ENCODE results near the gene PDP2. TPM values are rescaled to one million over a fixed set of nuclear protein-coding genes. Genes with fewer than 3 reads are reported as not detected.

PDP2 gene, protein sequence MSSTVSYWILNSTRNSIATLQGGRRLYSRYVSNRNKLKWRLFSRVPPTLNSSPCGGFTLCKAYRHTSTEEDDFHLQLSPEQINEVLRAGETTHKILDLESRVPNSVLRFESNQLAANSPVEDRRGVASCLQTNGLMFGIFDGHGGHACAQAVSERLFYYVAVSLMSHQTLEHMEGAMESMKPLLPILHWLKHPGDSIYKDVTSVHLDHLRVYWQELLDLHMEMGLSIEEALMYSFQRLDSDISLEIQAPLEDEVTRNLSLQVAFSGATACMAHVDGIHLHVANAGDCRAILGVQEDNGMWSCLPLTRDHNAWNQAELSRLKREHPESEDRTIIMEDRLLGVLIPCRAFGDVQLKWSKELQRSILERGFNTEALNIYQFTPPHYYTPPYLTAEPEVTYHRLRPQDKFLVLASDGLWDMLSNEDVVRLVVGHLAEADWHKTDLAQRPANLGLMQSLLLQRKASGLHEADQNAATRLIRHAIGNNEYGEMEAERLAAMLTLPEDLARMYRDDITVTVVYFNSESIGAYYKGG
- 33.5 TPM for total RNA-seq
- long read RNA-seq, full-length matches to known transcripts, result 15 of 39 reads
- long read RNA-seq, partial matches to known transcripts, result 8 of 39 reads
- long read RNA-seq, other reads (novel, unspliced or antisense), result 16 of 39 reads

DNA sequence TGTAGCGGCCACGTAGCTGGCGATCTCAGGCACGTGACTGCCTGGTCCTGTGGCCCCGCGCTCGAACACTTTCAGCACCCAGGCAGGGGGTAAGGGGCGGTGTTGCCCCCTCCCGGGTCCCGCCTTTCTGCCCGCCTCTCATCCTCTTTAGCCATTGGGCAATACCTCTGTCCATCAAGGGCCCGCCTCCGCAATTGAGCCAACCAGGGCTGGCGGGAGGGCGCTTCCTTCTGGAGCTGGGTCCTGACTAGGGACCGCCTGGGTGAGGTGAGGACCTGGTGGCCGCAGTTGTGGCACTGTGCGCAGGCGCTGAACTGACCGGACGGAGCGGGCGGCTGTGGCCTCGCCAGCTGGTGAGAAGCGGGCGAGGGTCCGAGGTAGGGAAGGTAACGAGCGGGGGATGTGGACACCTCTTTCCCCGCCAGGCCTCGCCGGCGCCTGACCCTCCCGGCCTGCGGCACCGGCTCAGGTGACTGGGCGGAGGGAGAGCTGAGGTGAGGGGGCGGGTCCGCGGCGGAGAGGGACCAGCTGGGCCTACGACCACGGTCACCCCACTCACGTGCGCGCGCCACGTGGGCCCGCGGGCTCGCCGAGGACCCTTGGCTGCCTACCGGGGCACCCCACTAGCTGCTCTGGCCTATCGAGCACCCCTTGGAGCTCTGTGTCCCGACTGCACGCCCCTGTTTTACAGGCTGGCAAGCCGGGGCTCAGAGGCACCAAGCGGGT lies at the start of gene PDP2:
TSS of gene PDP2 (plus strand) at position 228 of the 726 bp plus-strand sequence. CDS start 3,770 bp downstream, outside the sequence.
- DNase-seq (ENCODE audit: low spot score), result peak; percentile 96

DNA sequence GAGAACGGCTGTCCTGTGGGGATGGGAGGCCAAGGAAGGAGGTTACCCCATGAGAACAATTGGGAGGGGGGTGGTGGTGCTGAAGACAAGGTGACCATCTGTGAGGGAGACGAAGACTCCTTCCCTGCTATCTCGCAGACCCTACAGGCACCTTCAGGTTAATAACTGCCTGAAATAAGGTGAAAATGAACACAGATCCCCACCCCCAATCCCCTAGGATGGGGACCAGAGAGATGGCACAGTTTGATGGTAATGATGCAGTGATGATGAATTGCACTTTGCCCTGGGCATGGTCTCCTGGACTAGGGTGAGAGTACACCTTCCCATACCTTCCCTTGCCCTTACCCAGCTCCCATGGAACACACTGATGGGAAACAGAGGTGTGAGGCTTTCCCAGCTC lies 48.1 kb upstream of the PDP2 start:
- peak; percentile 35 for DNase-seq (ENCODE audit: low spot score)

DNA sequence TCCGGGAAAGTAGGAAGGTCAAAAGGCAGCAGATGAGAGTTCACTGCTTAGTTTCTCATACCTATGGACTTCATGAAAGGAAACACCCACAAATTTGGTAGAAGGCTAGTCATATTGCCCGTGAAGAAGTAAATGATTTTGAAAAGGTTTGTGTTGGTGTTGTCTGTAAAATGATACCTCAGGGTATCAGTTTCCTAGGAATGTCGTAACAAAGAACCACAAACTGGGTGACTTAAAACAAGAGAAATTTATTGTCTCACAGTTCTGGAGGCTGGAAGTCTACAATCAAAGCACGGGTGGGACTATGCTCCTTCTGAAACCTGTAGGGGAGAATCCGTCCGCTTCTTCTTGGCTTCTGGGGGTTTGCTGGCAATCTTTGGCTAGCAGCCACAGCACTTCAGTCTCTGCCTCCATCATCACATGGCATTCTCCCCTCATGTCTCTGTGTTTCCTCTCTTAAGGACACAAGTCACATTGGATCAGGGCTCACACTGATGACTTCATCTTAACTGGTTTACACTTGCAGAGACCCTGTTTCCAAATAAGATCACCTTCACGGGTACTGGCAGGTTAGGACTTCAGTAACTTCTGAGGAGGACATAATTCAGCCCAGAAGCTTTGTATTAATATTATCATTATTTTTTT lies 47.5 kb upstream of the PDP2 start:
- peak; percentile 9 for DNase-seq (ENCODE audit: low spot score)

DNA sequence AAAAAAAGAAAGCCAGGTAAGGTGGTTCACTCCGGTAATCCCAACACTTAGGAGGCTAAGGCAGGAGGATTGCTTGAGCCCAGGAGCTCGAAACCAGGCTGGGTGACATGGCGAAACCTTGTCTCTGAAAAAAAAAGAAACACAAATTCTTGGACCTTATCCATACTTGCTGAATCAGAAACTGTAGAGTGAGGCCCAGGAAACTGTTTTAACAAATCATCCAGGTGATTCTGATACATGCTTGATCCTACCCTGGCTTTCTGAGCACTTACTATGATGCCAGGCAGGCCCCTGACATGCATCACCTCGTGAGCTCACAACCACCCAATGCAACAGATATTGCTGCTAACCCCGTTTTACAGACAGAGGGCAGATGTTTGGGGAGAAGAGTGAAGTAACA lies 45.6 kb upstream of the PDP2 start:
- DNase-seq (ENCODE audit: low spot score), result no peak

DNA sequence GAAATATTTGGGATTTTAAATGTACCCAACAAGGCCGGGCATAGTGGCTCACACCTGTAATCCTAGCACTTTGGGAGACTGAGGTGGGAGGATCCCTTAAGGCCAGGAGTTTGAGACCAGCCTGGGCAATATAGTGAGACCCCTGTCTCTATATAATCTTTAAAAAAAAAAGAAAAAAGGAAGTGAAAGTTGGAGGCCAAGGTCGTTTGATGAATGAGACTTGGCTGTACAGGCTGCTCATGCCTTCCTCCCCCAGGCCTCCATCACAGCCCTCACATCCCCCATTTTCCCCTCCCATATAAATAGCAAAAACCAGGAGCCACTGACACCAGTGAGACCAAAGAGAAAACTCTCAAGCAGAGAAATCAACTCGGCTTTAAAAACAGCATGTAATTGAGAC lies 39.4 kb upstream of the PDP2 start:
- DNase-seq (ENCODE audit: low spot score), result peak; percentile 4

DNA sequence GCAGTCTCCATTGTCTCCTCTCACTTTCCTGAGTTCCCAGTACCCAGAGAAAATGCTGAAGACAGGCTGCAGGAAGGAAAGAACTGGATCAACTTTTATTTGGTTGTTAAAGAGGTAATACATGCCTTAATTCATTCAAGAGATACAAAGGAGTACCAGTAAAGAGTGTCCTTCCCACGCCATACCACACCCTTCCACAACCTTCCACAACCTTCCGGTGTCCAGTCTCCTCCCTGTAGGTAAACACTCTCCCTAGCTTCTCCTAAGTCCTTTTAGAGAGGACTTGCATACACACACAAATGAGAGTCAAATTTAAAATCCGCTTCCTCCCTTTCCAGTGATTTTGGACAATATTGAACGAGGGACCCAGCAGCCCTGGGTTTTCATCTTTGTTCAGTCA lies 38.9 kb upstream of the PDP2 start:
- no peak for DNase-seq (ENCODE audit: low spot score)

DNA sequence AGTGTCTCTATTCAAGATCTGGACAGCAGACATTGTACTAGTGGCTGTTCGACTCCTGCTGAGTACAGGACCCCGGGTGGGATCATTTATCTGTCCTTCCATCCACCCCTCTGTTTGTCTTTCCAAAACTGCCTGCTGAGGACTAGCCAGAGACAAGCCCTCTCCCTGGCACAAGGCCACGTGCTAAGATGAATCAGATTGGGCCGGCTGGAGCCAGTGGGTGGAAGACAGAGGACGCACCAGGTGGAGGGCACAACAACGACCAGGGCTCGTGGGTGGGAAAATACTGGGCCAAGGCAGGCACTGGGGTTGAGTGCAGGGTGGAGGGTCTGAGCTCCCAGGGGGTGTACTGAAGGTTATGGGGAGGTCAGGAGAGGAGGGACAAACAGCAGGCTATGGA lies 37.5 kb upstream of the PDP2 start:
- peak; percentile 71 for DNase-seq (ENCODE audit: low spot score)

DNA sequence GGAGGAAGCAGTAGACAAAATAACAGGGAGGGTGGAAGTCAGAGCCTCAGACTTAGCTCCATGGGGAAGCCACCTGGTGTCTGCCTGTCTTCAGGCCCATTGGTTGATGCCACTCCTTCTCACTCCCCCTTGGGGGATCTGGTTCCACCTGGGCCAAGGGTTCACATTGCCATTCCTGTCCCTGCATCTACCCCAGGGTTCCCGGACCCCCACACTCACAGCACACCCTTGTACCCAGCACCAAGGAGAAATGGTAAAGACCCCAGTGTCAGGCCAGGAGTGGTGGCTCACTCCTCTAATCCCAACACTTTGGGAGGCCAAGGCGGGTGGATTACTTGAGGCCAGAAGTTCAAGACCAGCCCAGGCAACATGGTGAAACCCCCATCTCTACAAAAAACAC lies 37.1 kb upstream of the PDP2 start:
- DNase-seq (ENCODE audit: low spot score), result peak; percentile 53

DNA sequence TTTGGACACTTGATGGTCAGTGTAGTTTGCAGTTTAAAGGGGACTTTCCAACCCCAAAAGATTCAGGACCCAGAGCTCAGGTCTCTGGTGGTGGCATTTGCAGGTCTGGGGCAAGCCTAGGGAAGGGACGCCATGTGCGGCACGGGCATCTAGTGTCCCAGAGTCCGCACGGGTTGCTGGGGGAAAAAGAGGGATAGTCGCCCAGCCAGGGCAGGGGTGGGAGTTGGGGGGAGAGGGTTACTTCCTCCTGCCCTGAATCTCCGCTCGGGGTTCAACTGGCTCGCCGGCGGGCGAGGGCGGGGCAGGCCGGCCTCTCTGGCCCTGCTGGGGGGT lies 36.3 kb upstream of the PDP2 start:
- DNase-seq (ENCODE audit: low spot score), result no peak

DNA sequence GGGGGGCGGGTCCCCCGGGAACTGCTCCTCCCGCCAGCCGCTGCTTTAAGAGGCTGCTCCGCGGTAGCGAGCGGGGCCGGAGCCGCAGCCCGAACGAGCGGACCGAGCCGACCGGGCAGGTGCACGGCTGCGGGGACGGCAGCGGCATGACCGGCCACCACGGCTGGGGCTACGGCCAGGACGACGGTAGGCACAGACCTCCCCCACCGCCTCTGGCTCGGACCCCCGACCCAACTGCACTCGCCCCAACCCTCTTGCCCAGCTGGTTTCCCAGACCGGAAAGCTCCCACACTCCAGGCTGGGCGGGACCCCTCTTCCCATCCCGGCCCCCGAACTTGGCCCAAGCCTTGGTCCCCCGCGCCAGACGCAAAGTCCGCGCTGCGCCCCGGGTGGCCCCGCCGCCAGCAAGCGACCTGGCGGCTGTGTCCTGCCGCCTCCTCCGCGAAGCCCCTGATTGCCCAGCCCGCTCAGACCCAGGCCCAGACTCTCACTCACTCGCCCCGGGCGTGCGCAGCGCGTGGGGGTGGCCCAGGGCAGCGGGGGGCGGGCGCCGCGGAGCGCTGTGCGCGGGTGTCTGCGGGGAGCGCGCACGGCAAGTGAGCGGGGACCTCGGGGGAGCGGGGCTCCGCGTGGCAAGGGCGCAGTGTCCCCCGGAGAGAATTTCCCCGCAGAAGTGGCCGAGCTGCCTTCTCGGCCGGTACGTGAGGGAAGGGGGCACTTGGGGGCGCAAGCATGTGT lies 35.8 kb upstream of the PDP2 start, which contains the start of gene CA7:
TSS of gene CA7 (plus strand) at position 73 of the 738 bp plus-strand sequence. CDS start at position 147, 74 bp downstream.
- DNase-seq (ENCODE audit: low spot score), result peak; percentile 87

DNA sequence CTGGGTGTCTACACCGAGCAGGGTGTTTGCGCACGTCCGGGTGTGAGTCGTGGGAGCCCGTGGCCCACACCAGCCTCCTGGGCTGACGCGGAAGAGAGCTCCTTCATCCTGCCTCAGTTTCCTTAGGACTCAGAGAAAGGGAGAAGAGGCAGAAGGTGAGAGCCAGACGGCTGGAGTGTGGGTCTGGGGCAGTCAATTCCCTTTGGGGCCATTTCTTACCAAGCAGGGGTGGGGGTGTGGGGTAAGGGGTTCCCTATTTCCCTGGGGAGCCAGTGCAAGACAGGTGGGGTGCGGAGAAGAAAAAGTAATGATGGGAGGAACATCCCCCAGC lies 35.3 kb upstream of the PDP2 start:
- DNase-seq (ENCODE audit: low spot score), result no peak

DNA sequence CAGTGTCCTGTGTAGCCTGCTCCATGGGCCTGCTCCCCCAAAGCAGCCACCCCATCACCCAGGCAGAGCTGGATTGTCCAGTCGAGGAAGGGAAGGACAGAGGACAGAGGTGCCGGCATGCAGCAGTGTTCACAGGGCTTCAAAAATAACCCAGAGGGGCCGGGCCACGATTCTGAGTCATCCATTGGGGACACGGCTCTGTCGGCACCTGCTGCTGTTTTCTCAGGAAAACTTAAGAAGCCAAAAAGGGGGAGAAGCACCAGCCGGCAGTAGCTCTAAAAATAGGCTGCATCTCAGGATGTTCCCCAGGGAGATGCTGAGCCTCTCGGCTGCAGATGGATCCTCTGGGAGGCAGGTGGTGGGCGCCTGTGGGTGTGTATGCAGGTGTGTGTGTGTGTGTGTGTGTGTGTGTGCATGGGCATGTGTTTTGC lies 34.5 kb upstream of the PDP2 start:
- peak; percentile 78 for DNase-seq (ENCODE audit: low spot score)

DNA sequence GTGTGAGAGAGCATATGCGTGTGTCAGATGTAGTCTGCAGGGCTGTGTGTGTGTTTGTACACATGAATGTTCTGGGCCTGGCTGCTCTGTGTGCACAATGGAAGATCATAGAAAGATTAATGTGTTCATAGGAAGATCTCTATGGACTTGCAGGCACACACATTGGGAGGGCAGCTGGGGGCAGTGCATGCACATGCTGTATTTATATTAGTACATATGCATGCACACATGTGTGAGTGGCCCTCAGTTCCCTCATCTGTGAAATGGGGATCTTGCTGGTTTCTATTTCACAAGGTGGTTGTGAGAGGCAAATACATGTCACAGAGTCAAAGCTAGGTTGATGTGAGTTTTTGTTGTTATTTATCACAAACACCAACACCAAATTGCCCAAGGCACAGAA lies 34.0 kb upstream of the PDP2 start:
- peak; percentile 72 for DNase-seq (ENCODE audit: low spot score)

DNA sequence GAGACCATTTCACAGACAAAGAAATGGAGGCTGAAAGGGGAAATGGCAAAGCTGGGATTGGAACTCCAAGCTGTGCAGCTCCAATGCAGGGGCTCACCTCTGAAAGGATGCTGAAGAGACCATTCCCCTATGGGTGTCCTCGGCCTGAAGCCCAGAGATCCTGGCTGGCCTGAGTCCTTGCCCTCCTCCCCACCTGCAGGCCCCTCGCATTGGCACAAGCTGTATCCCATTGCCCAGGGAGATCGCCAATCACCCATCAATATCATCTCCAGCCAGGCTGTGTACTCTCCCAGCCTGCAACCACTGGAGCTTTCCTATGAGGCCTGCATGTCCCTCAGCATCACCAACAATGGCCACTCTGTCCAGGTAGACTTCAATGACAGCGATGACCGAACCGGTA lies 33.5 kb upstream of the PDP2 start:
- peak; percentile 62 for DNase-seq (ENCODE audit: low spot score)

DNA sequence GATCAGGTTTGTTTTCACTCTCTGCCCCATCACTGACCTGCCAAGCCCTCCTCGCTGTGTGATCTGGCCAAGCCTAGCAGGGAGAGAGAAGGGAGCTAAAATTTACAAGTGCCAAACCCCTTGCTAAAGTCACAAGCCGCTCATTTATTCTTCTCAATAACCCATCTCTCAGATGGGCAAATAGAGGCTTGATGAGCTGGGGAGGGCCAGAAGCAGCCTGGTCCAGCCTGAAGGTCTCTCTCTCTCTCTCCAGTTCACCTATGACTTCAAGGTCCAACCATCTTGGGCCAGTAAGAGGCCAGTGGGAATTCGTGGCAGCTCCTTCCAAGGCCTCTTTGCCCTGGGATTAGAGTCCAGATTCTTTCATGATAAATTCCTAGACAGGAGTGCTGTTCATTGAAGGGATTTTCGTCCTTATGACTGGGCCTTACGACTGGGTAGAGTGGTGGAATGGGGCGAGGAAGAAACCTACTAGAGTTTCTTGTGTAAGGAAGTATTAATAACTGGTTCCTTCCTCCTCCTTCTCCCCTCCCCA lies 32.7 kb upstream of the PDP2 start:
- DNase-seq (ENCODE audit: low spot score), result peak; percentile 33

DNA sequence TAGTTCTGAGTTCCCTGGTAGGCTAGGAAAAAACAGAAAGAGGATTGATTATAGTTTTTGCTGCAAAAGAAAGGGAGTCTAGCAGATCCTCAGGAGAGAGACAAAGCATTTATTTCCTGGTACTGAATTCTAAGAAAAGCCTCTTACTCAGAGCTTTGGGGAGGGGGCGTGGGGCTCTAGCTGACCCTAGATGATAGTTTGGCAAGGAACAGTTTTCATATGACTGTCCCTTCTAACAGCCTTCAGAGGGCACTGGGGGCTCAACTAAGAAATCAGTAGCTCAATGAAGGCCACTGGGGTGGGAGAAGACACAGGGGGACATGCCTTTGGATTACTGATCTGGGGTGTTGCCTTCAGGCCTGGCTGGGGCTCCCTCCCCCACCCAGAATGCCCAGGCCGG lies 32.1 kb upstream of the PDP2 start:
- no peak for DNase-seq (ENCODE audit: low spot score)

DNA sequence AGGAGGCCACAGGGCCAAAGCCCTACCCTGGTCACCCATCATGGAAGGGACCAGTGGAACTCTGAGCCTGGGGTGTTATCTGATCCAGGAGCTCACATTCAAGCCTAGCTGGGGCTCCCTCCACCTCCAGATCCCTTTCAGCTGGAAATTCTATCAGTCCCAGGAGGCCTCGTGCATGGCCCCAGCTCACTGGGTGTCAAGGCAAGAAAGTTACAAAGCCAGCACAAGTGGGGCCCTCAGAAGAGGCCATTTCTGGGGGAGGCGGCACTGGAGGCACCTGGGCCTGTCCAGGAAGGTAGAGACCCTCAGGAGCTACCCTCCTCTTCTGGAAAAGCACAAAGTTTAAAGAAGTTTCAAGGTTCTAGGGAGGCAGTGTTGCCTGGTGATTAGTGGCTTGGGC lies 31.3 kb upstream of the PDP2 start:
- DNase-seq (ENCODE audit: low spot score), result no peak

DNA sequence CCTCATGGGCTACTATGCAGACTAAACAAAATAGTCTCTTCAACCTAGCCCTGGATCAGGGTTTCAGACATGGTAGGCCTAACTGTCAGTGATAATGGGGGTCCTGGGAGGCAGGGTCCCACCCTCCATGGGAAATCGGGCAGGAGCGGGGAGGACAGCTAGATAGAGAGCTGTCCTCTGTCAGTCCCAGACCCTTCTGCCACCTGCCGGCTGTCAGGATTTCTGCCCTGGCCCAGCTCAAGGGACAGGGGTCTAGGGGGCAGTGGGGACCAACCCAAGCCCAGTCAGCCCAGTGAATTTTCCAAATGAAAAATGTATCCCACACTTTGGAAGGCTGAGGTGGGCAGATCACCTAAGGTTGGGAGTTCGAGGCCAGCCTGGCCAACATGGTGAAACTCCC lies 30.8 kb upstream of the PDP2 start:
- DNase-seq (ENCODE audit: low spot score), result no peak

DNA sequence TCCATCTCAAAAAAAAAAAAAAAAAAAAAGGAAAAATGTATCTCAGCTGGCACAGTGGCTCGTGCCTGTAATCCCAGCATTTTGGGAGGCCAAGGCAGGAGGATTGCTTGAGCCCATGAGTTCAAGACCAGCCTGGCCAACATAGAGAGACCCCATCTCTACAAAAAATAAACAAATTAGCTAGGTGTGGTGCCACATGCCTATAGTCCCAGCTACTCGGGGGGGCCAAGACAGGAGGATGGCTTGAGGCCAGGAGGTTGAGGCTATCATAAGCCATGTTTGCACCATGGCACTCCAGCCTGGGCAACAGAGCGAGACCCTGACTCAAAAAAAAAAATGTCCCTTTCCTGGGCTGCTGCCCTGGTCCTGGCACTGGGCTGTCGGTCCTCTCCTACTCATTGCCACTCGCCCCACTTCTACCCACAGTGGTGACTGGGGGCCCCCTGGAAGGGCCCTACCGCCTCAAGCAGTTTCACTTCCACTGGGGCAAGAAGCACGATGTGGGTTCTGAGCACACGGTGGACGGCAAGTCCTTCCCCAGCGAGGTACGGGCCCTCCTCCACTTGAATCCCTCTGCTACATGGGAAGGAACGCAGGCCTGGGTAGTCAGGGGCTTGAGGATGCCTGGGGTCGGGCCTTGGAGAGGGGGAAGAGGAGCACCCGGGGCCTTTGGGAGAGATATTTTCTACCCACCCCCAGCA lies 30.1 kb upstream of the PDP2 start:
- DNase-seq (ENCODE audit: low spot score), result no peak
